Measurements from ENCODE around the gene STAG1.

DNA sequence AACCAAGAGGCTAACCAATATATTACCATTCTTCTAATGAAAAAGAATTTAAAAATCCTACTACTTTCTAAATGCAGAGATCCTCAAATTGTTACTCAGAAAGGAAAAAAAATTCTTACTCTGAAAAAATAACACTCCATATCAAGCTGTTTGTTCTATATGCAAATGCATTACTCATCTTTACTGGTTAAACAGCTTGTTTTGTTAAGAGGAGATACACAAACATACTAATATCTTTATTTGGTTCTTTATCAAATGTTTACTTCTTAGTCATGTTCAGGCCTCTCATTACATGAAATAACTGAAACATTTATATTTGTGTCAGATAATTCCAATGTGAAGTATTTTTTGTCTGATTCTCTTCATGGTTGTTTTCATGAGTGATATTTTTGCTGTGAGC is 355.3 kb downstream of the STAG1 start:
- TF ChIP-seq, protein P1, sequence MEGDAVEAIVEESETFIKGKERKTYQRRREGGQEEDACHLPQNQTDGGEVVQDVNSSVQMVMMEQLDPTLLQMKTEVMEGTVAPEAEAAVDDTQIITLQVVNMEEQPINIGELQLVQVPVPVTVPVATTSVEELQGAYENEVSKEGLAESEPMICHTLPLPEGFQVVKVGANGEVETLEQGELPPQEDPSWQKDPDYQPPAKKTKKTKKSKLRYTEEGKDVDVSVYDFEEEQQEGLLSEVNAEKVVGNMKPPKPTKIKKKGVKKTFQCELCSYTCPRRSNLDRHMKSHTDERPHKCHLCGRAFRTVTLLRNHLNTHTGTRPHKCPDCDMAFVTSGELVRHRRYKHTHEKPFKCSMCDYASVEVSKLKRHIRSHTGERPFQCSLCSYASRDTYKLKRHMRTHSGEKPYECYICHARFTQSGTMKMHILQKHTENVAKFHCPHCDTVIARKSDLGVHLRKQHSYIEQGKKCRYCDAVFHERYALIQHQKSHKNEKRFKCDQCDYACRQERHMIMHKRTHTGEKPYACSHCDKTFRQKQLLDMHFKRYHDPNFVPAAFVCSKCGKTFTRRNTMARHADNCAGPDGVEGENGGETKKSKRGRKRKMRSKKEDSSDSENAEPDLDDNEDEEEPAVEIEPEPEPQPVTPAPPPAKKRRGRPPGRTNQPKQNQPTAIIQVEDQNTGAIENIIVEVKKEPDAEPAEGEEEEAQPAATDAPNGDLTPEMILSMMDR (IDR thresholded peaks at IDR 0.05; ENCODE audit: low read depth, low read length, missing input control), result no peak
- no peak for TF ChIP-seq YY1 (IDR thresholded peaks at IDR 0.05)
- TF ChIP-seq, protein P2, sequence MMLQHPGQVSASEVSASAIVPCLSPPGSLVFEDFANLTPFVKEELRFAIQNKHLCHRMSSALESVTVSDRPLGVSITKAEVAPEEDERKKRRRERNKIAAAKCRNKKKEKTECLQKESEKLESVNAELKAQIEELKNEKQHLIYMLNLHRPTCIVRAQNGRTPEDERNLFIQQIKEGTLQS (IDR thresholded peaks at IDR 0.05), result no peak
- TF ChIP-seq JUND (IDR thresholded peaks at IDR 0.05), result no peak
- TF ChIP-seq, protein P3, sequence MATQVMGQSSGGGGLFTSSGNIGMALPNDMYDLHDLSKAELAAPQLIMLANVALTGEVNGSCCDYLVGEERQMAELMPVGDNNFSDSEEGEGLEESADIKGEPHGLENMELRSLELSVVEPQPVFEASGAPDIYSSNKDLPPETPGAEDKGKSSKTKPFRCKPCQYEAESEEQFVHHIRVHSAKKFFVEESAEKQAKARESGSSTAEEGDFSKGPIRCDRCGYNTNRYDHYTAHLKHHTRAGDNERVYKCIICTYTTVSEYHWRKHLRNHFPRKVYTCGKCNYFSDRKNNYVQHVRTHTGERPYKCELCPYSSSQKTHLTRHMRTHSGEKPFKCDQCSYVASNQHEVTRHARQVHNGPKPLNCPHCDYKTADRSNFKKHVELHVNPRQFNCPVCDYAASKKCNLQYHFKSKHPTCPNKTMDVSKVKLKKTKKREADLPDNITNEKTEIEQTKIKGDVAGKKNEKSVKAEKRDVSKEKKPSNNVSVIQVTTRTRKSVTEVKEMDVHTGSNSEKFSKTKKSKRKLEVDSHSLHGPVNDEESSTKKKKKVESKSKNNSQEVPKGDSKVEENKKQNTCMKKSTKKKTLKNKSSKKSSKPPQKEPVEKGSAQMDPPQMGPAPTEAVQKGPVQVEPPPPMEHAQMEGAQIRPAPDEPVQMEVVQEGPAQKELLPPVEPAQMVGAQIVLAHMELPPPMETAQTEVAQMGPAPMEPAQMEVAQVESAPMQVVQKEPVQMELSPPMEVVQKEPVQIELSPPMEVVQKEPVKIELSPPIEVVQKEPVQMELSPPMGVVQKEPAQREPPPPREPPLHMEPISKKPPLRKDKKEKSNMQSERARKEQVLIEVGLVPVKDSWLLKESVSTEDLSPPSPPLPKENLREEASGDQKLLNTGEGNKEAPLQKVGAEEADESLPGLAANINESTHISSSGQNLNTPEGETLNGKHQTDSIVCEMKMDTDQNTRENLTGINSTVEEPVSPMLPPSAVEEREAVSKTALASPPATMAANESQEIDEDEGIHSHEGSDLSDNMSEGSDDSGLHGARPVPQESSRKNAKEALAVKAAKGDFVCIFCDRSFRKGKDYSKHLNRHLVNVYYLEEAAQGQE (IDR thresholded peaks at IDR 0.05), result no peak
- TF ChIP-seq TAF1 (conservative IDR thresholded peaks at IDR 0.05), result no peak
- TF ChIP-seq SP1 (IDR thresholded peaks at IDR 0.05), result no peak
- no peak for TF ChIP-seq FOXA1 (IDR thresholded peaks at IDR 0.05)
- TF ChIP-seq, protein P4, sequence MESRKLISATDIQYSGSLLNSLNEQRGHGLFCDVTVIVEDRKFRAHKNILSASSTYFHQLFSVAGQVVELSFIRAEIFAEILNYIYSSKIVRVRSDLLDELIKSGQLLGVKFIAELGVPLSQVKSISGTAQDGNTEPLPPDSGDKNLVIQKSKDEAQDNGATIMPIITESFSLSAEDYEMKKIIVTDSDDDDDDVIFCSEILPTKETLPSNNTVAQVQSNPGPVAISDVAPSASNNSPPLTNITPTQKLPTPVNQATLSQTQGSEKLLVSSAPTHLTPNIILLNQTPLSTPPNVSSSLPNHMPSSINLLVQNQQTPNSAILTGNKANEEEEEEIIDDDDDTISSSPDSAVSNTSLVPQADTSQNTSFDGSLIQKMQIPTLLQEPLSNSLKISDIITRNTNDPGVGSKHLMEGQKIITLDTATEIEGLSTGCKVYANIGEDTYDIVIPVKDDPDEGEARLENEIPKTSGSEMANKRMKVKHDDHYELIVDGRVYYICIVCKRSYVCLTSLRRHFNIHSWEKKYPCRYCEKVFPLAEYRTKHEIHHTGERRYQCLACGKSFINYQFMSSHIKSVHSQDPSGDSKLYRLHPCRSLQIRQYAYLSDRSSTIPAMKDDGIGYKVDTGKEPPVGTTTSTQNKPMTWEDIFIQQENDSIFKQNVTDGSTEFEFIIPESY (IDR thresholded peaks at IDR 0.05), result no peak
- TF ChIP-seq EGR1 (IDR thresholded peaks at IDR 0.05; ENCODE audit: low read depth in 2 of 2), result no peak
- no peak for TF ChIP-seq RAD21 (IDR thresholded peaks at IDR 0.05)
- no peak for TF ChIP-seq RXRA (IDR thresholded peaks at IDR 0.05)
